Omental fat pad (tissue), 4 donors: ENCODE data around the gene TMEM217. TPM values are rescaled to one million over a fixed set of nuclear protein-coding genes. Genes with fewer than 3 reads are reported as not detected.
"Not testable (repeated sequence)": the region's sequence is repeated elsewhere in the genome, so short reads cannot be mapped to it uniquely, and the experiment has no call there.

Experiments
- ATAC-seq: fragments of 150-250 bp; one replicate; pipeline ENCODE4 v1.9.1; 2016; ENCODE audit warnings: mild to moderate bottlenecking, moderate library complexity; ENCODE audit not compliant: low FRiP score
- DNase-seq: peaks from one replicate; pipeline ENCODE4 v3.0.0-alpha.2; 2019; ENCODE audit warnings: low spot score
- total RNA-seq, 4 donors: library from RNA; depleted of rRNA; stranded (reverse); fragments of >200 nt; gene quantifications; one replicate each; pipeline ENCODE4 v1.1.0, GENCODE V29; 2016
- TF ChIP-seq, protein P1 (sequence below), 3 donors: fragments of 450-650 bp; IDR thresholded peaks; one replicate each; pipeline ENCODE4 v1.5.1; 2016 to 2017; ENCODE audit warnings: antibody characterized with exemption in 3 of 3, mild to moderate bottlenecking in 3 of 3, moderate library complexity in 2 of 3

TMEM217 gene
- total RNA-seq, 4 donors from 2014 or later: 1.1 to 4.7 (median 2.7) TPM

DNA sequence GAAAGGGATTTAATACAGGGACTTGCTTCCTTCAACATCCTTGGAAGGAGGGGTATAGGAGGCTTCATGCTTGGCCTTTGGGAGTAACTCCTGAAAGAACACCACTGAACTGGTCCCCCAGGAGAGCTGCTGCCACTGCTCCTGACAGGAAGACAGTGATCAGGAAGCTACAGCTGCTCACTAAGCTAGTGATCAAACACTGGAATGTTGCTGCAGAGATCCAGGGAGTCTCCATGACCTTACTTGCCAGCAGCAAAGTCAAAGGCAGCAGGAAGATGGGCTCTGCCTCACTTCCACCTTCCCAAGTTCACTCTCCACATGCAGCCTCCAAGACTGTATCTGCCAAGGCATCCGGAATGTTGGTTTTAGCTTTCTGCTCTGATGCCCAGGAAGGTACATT lies 56.2 kb downstream of the TMEM217 start:
- DNase-seq (no peak), ATAC-seq (no peak)
- TF ChIP-seq, protein P1, sequence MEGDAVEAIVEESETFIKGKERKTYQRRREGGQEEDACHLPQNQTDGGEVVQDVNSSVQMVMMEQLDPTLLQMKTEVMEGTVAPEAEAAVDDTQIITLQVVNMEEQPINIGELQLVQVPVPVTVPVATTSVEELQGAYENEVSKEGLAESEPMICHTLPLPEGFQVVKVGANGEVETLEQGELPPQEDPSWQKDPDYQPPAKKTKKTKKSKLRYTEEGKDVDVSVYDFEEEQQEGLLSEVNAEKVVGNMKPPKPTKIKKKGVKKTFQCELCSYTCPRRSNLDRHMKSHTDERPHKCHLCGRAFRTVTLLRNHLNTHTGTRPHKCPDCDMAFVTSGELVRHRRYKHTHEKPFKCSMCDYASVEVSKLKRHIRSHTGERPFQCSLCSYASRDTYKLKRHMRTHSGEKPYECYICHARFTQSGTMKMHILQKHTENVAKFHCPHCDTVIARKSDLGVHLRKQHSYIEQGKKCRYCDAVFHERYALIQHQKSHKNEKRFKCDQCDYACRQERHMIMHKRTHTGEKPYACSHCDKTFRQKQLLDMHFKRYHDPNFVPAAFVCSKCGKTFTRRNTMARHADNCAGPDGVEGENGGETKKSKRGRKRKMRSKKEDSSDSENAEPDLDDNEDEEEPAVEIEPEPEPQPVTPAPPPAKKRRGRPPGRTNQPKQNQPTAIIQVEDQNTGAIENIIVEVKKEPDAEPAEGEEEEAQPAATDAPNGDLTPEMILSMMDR (IDR thresholded peaks at IDR 0.05): no peak

DNA sequence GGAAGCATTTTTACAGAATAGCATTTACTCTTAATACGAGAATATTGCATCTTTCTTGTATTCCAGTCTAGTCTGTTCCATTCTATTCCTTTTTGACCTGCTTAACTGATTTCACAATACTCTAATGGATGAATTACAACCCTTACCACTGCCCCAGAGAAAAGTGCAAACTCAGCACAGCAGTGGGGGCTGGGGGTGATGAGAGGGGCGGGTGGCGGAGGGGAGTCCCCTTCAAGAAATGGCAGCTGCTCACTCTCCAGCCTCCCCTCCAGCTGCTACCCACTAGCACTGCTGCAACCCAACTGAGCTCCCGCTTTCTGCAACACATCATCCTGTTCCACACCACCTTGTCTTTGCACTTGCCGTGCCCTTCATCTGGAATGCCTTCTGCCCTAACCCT lies 57.9 kb downstream of the TMEM217 start:
- TF ChIP-seq, protein P1 (IDR thresholded peaks at IDR 0.05): no peak
- ATAC-seq (no peak), DNase-seq (no peak)

DNA sequence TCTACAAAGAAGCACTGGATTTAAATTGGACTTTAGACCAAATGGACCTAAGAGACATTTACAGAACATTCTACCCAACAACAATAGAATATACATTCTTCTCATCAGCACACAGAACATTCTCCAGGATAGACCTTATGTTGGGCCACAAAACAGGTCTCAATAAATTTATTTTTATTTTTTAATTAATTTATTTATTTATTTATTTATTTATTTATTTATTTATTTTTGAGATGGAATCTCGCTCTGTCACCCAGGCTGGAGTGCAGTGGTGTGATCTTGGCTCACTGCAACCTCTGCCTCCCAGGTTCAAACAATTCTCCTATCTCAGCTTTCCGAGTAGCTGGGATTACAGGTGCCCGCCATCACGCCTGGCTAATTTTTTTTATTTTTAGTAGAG lies 61.5 kb downstream of the TMEM217 start:
- not testable (repeated sequence) for ATAC-seq, DNase-seq

DNA sequence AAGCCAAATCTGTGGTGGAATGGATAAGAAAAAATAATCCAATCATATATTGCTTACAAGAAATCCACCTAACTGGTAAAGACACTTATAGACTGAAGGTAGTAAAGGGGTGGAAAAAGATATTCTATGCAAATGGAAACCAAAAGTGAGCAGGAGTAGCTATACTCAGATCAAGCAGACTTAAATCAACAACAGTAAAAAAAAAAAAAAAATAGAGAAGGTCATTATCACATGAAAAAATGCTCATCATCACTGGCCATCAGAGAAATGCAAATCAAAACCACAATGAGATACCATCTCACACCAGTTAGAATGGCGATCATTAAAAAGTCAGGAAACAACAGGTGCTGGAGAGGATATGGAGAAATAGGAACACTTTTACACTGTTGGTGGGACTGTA lies 63.1 kb downstream of the TMEM217 start:
- not testable (repeated sequence) for ATAC-seq, DNase-seq

DNA sequence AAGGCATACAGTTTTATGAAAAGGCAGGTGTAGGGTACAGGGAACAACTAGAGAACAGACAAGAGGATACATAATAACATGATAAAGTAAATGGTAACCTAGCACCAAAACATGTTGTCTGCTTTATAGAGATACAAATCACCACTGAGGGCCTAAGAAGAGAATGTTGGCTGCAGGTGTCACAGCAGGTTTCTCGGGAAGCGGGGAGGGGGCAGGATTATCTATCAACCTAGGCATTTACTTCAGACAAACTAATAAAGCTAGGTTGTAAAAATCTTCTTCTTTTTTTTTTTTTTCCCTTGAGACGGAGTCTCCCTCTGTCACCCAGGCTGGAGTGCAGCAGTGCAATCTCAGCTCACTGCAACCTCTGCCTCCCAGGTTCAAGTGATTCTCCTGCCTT lies 65.3 kb downstream of the TMEM217 start:
- TF ChIP-seq, protein P1 (IDR thresholded peaks at IDR 0.05): no peak
- DNase-seq (no peak), ATAC-seq (no peak)

DNA sequence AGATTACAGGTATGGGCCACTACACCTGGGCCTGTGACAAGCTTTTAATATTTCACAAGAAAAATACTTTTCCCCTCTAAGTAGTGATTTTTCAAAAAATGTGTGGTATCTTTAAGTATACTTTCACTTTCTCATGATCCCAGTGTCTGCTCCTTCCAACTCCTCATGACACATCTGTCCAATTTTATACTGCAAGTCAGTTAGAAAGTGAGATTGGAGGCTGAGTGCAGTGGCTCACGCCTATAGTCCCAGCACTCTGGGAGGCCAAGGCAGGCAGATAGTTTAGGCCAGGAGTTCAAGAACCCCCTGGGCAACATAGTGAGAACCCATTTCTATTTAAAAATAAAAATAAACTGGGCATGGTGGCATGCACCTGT lies 67.8 kb downstream of the TMEM217 start:
- no peak for ATAC-seq
- DNase-seq: no peak
- TF ChIP-seq, protein P1 (IDR thresholded peaks at IDR 0.05): no peak

DNA sequence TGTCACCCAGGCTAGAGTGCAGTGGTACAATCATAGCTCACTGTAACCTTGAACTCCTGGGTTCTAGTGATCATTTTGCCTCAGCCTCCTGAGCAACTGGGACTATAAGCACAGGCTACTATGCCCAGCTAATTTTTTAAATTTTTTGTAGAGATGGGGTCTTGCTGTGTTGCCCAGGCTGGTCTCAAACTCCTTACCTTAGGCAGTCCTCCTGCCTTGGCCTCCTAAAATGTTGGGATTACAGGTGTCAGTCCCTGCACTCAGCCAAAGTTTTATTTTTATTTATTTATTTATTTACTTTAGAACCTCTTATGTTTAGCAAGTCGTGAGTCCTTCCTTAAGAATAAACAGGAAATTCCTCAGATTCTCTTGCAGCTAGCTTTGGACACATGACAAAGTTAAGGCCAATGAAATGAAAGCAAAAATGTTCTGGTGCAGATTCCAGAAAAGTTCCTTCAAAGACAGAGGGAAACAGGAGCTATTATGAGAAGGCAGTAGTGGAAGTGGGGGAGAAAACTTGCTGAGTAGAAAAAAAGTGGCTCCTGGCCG lies 68.9 kb downstream of the TMEM217 start:
- DNase-seq (no peak), ATAC-seq (no peak)
- TF ChIP-seq, protein P1 (IDR thresholded peaks at IDR 0.05): no peak

DNA sequence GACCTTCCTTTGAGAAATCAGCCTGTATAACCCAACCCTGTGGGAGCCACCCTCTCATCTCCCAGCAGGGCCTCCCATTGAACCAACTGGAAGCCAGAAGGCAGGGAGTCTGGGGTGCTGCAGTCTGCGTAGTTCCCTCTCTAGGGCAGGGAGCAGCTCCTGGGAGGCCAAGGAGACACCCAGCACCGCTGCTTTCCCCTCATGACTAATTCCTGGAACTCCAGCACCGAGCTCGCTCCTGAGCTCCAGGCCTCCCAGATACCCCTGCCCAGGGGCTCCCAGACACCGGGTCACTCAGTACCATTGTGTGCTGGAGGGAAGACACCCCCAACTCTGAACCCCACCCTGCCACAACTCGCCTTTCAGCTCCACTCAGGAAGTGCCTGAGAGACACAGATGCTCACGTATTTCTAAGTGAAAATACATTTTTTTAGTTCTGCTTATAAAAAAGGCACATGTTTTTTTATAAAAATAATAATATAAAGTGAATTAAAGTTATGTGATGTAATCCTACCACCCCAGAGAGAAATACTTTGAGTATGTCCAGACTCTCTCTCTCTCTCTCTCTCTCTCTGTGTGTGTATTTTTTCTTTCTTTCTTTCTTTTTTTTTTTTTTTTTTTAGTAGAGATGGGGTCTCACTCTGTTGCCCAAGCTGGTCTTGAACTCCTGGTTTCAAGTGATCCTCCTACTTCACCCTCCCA lies 70.5 kb downstream of the TMEM217 start:
- ATAC-seq (no peak), DNase-seq (no peak)
- TF ChIP-seq, protein P1 (IDR thresholded peaks at IDR 0.05): no peak

DNA sequence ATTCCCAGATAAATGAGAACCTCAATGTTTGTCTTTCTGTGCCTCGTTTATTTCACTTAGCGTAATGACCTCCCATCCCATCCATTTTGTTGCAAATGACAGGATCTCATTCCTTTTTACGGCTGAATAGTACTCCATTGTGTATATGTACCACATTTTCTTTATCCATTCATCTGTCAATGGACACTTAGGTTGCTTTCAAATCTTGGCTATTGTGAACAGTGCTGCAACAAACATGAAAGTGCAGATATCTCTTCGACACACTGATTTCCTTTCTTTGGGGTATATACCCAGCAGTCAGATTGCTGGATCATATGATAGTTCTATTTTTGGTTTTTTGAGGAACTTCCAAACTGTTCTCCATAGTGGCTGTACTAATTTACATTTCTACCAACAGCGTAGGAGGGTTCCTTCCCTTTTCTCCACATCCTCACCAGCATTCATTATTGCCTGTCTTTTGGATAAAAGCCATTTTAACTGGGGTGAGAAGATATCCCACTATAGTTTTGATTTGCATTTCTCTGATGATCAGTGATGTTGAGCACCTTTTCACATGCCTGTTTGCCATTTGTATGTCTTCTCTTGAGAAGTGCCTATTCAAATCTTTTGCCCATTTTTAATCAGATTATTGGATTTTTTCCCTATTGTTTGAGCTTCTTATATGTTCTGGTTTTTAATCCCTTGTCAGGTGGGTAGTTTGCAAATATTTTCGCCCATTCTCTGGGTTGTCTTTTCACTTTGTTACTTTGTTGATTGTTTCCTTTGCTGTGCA lies 71.8 kb downstream of the TMEM217 start:
- ATAC-seq: not testable (repeated sequence)

More for the DNA sequence above, 71.8 kb downstream of the TMEM217 start:
- DNase-seq: not testable (repeated sequence)
